ENCODE measurements around the gene PHF23. TPM values are rescaled to one million over a fixed set of nuclear protein-coding genes. Genes with fewer than 3 reads are reported as not detected.

The PHF23 gene
- total RNA-seq, 1 experiment from 2014 or later = 110 TPM

DNA sequence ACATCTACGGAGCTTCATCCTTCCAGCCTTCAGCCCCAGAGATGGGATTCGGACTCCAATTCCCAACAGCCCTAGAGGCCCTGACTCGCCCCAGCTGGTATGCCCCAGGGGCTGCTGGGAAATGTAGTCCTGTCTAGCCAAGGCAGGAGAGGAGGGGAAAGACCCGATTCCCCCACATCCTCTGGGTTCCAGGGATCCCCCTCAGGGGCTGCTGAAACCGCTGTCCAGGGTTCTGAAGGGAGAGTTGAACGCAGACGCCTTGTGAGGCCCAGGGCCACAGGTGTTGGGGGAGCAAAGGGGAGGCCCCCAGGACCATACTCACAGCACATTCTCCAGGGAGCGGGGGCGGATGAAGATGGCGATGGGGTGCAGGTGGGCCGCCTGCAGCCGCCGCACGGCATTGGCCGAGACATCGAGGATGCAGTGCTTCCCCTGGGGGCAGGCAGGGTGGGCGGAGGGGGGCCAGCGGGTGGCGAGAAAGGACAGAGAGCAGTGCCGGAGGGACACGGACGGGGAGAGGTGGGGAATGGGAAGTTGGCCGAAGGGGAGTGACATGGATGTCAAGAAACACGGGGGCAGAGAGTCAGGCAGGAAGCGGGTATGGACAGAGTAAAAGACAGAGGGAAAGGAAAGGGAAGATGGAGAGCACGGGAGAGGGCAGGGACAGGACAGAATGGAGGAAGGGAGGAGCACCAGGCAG is 47.5 kb downstream of the PHF23 start:
- Mint-ChIP-seq H3K4me3 (peak overlapping the region in 1 of 2 experiments; percentile 53; a peak in 2 of 5 replicates), H3K36me3 (ENCODE audit: insufficient read depth in 1 of 3, low read depth in 3 of 3) (peaks cover 38 to 66% (median 53%) of the 10 kb centered on the region in 3 experiments), H3K27ac (peak overlapping the region in 2 of 3 experiments; percentile 73 to 89; a peak in 4 of 7 replicates), H3K4me1 (peaks cover under 1 to 6% of the 10 kb centered on the region in 2 experiments; a peak in 1 of 4 replicates), H3K9me3 (no peaks in the 10 kb centered on the region), H3K27me3 (ENCODE audit: low read depth) (no peaks in the 10 kb centered on the region)
- no peak overlapping the region for H3T11ph ChIP-seq (ENCODE audit: low read length)
- no peak overlapping the region for H4K91ac ChIP-seq (ENCODE audit: insufficient read length, low read depth, low read length)
- peak; percentile 94 for DNase-seq
- no peak overlapping the region for H2BK5ac ChIP-seq (ENCODE audit: insufficient read length, low read length)
- H3K79me2 ChIP-seq (ENCODE audit: insufficient read depth, low read length) = no peaks in the 10 kb centered on the region
- H2AK5ac ChIP-seq (ENCODE audit: insufficient read length, low read length) = no peak overlapping the region
- no peak overlapping the region for H3K14ac ChIP-seq (ENCODE audit: insufficient read depth, low read length)
- no peaks in the 10 kb centered on the region for H4K20me1 ChIP-seq (ENCODE audit: control insufficient read depth, insufficient read depth, insufficient read length)
- H4K5ac ChIP-seq (ENCODE audit: insufficient read length, low read depth, low read length) = no peak overlapping the region
- H3K9ac ChIP-seq (ENCODE audit: extremely low read depth, insufficient read length, low read length) = no peak overlapping the region
- H3K18ac ChIP-seq (ENCODE audit: insufficient read length, low read depth, low read length) = no peak overlapping the region
- no peak overlapping the region for H2BK15ac ChIP-seq (ENCODE audit: low read depth, low read length)
- H2BK20ac ChIP-seq (ENCODE audit: low read depth, low read length, poor library complexity, severe bottlenecking) = no peak overlapping the region
- no CpG with 5 or more reads among the region's 26 CpGs for WGBS (ENCODE audit: extremely low coverage, insufficient read length, low lambda C conversion rate)
- H2AFZ ChIP-seq (ENCODE audit: low read length) = no peak overlapping the region
- no peak overlapping the region for H2BK12ac ChIP-seq (ENCODE audit: insufficient read length, low read depth, low read length)
- H4K8ac ChIP-seq (replicated peaks; ENCODE audit: insufficient read length, low read depth, low read length) = no peak overlapping the region
- no peak for TF ChIP-seq CTCF (conservative IDR thresholded peaks at IDR 0.05)
- no peak overlapping the region for H3K4me2 ChIP-seq (ENCODE audit: insufficient read depth, insufficient read length, low read length)
- H3K9me3 ChIP-seq (ENCODE audit: control insufficient read depth, low read depth, low read length) = no peaks in the 10 kb centered on the region
- no peaks in the 10 kb centered on the region for H3K79me1 ChIP-seq (ENCODE audit: insufficient read depth, low read depth, low read length, poor library complexity, severe bottlenecking)
- H3K4ac ChIP-seq (ENCODE audit: low read depth, low read length) = no peak overlapping the region
- H3K27ac ChIP-seq (ENCODE audit: insufficient read length, low read depth, low read length) = no peak overlapping the region
- H3K23ac ChIP-seq (ENCODE audit: insufficient read length, low read depth, low read length) = no peak overlapping the region
- no peaks in the 10 kb centered on the region for H3K27me3 ChIP-seq (ENCODE audit: insufficient read depth, low read length)
- no peak overlapping the region for H3K56ac ChIP-seq (ENCODE audit: insufficient read length, low read depth, low read length)
- H2BK120ac ChIP-seq (ENCODE audit: low read depth, low read length, poor library complexity, severe bottlenecking) = no peak overlapping the region
- H3K4me1 ChIP-seq (ENCODE audit: insufficient read depth, low read length) = no peaks in the 10 kb centered on the region
- H3K23me2 ChIP-seq (ENCODE audit: insufficient read length, low read depth, low read length, poor library complexity, severe bottlenecking) = no peaks in the 10 kb centered on the region
